GM21723 (cell line): ENCODE results near the gene AEBP1.

Source experiments
- ATAC-seq: cut with Tn5 transposase; IDR thresholded peaks from one replicate; pipeline ENCODE4 v1.9.1; 2021; ENCODE audit warnings: mild to moderate bottlenecking, moderate library complexity; ENCODE audit not compliant: unreplicated experiment

Gene AEBP1

GRCh38 chr7:44152971-44153947 is 49.1 kb downstream of the AEBP1 start:
- no peak for ATAC-seq

GRCh38 chr7:44153948-44154335 is 49.8 kb downstream of the AEBP1 start:
- ATAC-seq, result no peak

DNA sequence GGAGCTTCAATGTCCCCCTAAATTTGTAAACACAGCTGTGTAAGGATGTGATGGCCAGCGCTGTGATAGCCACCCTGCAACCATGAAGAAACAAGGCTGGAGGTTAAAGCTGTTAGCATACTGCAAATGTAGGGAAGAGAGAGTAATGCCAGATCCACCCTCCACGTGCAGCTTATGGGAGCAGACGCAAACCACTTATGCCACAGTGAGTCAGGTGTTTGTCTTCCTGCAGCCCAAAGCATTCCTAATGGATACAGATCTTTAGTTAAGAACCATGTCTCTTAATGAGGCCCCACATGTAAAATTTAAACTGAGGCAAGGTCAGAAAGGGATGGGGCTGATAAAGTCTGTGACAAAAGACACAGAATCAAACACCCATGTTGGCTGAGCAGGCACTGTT is 50.6 kb downstream of the AEBP1 start:
- ATAC-seq, result no peak

DNA sequence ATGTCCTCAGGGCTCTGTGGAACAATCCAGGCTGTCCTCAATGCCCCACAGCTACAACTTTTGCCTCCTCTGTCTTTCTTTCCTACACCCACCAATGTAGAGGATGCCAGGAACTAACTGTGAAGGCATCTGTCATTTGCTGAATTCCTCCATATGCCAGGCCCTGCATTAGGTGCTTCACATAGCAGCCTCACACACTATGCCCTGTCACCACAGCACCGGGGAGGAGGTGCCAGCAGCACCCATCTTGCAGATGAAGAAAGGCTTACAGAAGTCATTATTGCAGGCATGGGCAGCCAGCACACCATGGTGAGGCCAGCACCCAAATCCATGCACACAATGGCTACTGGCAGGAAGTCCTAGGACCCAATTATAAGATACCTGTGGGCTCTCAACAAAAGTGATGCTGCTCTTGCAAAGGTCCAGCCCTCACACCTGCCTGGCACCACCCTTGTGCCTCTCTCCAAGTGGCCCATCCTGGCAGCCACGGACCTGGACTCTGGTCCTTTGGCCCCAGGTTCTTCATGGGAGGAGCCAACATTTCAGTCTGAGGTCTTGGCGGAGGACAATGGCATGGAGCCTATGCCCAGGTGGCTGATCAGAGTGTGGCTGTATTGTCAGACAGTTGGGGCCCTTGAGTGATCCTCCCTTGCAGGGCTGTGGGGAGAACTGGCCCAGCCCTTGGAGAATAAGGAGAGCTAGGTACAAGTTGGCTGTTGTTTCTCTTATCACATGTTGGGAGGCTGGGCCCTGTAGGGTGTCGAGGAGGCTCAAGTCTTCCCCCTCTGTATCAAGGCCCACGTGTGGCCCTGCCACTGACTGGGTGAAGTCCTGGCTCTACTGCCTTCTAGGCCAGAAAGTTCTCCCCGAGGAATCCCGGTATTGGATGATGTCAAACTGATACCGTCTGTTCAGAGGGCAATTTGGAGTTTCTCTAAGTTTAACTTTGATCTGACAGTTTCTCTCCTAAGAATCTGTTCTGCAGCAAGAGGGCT is 51.3 kb downstream of the AEBP1 start:
- no peak for ATAC-seq

DNA sequence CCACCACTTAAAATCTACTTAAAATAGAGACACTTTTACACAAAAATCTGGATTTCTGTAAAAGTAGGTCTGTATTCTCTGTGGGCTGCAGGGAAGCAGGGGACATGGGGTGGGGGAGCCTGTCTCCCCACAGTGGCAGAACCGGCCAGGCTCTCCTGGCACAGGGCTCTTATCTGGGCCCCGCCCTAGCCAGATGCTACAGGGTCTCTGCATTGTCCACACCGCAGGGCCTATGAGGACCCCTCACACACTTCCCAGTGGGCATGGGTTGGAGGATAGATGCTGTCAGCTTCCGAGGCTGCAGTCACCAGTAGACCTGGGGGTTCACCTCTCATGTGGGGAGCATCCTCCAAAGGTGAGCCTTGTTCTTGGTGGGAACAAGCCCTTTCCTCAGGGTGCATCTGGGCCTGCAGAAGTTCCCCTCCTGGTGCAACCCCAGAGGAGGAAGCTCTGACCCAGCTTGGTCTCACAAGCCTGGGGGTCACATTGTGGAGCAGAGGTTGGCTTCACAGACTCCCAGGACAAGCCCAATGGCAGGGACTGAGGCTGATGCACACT is 52.4 kb downstream of the AEBP1 start:
- no peak for ATAC-seq

DNA sequence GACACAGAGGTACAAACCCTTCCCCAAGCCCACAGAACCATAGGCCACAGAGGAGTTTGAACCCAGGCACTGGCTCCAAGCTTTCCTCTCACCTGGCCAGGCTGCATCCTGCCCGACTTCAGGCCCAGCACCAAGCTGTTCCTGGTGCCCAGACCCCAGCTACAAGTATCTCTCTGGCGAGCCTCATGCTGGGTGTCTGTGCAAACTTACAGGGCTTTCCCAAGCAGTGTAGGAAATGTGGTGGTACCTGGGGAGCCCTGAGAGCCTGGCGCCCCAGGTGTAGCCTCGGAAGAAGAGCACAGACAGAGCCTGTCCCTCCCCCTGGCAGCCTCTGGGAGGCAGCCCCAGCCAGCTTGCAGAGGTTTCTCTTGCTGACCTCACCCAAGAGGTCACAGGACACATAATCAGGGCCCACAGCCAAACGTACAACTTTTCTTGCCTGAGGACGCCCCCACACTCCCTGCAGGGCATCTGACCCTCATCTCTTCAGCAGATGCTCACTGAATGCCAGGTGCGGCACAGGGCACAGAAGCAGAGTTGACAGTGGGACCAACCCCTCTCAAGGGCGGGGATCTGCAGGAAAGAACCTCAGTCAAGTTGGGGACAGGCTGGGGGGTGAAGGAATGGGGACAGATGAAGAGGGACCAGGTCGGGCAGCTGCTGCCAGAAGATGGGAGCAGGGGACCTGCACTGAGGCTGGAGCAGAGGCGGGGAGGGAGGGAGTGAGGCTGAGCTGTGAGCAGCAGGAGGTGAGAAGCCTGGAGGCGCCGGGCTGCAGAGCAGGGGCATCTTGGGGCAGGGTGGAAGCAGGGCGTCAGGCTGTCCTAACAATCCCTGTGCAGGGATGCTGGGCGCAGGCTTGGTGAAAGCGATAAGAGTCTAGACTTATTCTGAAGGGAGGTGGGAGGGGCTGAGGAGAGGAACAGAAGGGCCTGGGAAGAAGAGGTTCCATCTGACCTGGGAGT is 53.3 kb downstream of the AEBP1 start:
- ATAC-seq, result no peak

- no peak for ATAC-seq
Observed at GRCh38 chr7:44158096-44158872, 54.1 kb downstream of the AEBP1 start.

- ATAC-seq, result no peak
Observed at GRCh38 chr7:44158873-44159631, 54.9 kb downstream of the AEBP1 start.

DNA sequence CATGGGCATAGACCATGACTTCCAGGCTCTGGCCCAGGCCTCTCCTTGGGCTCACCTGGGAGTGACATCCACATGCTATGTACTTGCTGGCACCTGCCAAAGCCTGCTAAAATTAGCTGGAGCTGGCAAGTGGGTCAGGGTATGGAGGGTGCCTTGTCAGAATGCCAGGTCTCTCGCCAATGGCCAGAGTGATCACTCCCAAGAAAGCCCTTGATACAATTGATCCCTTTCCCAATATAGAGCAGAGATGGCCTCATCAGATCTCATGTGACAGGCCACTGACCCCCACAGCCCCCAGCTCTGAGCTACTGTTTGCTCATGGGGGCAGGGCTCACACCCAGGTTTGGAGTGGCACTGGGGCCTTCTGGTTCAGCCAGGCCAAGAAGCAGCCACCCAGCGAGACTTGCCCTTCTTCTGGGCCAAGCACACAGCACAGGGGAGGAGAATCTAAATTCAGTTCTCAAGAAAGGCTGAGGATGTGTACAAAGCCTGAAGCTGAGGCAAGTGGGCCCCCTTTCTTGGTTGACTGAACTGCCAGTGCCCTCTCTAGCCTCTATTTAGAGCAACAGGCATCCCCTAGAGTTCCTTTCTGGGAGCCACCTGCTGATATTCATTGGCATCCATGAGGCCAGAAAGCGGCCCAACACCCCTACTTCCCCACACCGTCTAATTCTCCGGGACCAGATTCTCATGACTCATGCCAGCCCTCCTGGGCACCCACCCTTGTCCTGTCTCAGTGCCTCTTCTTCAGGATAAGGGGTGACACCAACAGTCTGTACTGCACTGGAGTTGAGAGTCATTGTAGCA is 55.9 kb downstream of the AEBP1 start:
- no peak for ATAC-seq

- no peak for ATAC-seq
Observed at GRCh38 chr7:44161371-44161770, 57.2 kb downstream of the AEBP1 start.

DNA sequence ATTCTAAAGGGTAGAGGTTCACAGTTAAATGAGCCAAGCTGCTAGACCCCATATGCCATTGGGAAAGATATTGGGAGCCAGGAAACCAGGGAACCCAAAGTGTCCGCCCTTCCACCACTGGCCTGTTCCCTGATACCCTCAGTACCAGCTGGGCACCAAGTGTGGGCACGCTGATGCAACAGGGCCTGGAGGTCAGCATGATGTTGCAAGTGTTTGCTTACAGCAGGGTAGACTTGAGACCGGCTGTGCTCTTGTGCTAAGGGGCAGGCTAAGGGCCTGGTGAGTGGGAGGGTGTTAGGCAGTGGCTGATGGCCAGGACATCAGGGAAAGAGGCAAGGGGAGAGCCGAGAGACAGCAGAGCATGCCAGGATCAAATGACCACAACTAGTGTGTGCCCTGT is 58.0 kb downstream of the AEBP1 start:
- ATAC-seq, result no peak

GRCh38 chr7:44162785-44163395 is 58.7 kb downstream of the AEBP1 start:
- no peak for ATAC-seq

DNA sequence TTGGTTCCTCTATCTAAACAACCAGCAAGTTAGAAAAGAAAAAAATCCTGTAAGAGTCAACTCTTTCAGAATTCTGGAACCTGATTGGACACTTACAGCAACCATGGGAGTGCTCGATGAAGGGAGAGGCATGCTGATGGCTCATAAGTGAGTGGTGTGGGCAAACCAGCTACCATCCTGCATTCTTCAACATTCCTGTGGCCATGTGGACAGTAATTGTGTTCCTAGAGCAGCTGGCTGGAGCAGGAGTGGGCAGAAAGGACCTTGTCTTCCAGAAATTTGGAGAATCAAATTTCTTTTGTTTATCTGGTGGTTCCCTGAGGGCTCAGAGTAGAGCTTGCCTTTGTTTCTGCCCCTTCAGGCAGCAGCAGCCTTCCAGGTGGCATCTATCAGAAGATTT is 59.4 kb downstream of the AEBP1 start:
- ATAC-seq, result no peak
